Activated T-helper 17 cell treated with anti-CD3 and anti-CD28 coated beads, Interleukin-2, amount 50 U/mL, for 72 hours (primary cell): ENCODE data around the gene RALGAPA2. TPM values are rescaled to one million over a fixed set of nuclear protein-coding genes. Genes with fewer than 3 reads are reported as not detected.

Experiments used
- ATAC-seq: fragments of 150-1000 bp; cut with Tn5 transposase; replicated peaks from 2 replicates; pipeline ENCODE4 v1.10.0; 2021; ENCODE audit warnings: mild to moderate bottlenecking, moderate library complexity
- H3K27ac Mint-ChIP-seq: one replicate; pipeline ENCODE4 v1.8.0; 2022; ENCODE audit warnings: mixed read lengths
- H3K27me3 Mint-ChIP-seq: one replicate; pipeline ENCODE4 v1.8.0; 2022; ENCODE audit warnings: mixed read lengths
- H3K36me3 Mint-ChIP-seq: one replicate; pipeline ENCODE4 v1.8.0; 2022; ENCODE audit warnings: low read depth, mild to moderate bottlenecking, mixed read lengths
- H3K4me1 Mint-ChIP-seq: one replicate; pipeline ENCODE4 v1.8.0; 2022; ENCODE audit warnings: mixed read lengths
- H3K4me3 Mint-ChIP-seq: one replicate; pipeline ENCODE4 v1.8.0; 2022; ENCODE audit warnings: mild to moderate bottlenecking, mixed read lengths
- H3K9me3 Mint-ChIP-seq: one replicate; pipeline ENCODE4 v1.8.0; 2022; ENCODE audit warnings: mixed read lengths
- total RNA-seq, 2 donors: library from RNA; stranded (reverse); gene quantifications; one replicate each; pipeline ENCODE4 v1.2.3, GENCODE V29; 2022

The RALGAPA2 gene
- total RNA-seq, 2 donors from 2014 or later = 19.2 to 23.2 TPM

DNA sequence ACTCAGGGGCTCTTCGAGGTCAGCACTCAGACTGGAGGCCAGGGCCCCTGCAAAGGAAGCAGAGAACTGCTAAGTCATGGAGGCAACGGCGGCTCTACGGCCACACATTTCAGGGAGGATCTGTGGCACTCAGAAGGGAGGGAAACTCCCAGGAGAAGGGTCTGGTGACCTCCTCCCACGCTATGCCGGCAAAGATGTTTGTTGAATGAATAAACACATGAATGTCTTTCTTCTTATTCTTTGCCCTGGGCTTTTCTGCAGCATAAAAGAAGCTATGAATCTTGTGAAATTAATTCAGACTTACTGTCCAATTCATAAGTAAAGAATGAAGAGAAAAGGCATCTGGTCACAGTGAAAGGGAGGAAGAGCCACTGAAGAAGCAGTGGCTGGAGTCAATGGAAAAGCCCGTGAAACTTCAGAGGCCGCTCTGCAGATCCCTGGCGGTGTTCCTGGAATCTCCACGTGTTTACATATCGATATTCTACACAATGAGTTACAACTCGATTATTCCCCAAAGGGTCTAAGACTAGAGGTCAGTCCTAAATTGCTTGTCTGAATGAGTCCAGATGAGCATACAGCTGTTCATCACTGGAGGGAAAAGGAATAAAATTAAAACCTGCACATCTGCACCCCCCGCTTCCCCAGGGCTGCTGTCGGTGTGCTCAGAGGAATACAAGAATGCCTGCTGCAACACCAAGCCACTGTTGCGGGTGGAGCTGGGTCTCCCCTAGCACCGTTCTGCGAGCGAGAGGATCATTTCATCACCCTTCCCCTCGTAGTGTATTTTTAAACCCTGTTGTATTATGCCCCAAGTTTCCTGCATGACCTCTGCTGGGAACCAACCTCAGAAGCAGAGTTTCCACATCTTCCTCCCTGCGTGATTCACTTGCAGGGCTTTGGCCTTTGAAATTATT, 319.0 kb downstream of the RALGAPA2 start:
- no peaks in the 10 kb centered on the region for H3K4me1 Mint-ChIP-seq
- H3K4me3 Mint-ChIP-seq = no peak overlapping the region
- ATAC-seq = no peak
- H3K27me3 Mint-ChIP-seq = no peaks in the 10 kb centered on the region
- peaks cover 33% of the 10 kb centered on the region for H3K36me3 Mint-ChIP-seq
- no peaks in the 10 kb centered on the region for H3K9me3 Mint-ChIP-seq
- no peak overlapping the region for H3K27ac Mint-ChIP-seq

DNA sequence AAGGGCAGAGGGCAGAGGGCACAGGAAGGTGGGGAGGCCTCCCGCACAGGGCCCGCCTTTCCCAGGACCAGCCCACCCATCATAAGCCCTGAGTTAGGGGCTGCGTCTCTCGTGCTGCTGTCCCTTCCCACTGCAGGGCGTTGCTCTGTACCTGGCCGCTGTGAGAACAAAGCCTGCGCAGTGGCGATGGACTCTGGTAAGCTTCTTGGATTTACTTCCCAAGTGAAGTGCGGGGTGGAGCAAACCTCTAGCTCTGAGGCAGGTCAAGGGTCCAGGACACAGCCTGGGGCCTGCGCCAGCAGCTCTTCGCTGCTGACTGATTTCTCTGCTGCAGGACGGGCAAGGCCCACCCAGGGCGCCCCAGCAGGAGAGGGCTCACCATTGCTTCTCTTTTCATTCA, 320.7 kb downstream of the RALGAPA2 start:
- Mint-ChIP-seq H3K27me3 (no peaks in the 10 kb centered on the region), H3K4me1 (no peaks in the 10 kb centered on the region), H3K27ac (no peak overlapping the region), H3K9me3 (no peaks in the 10 kb centered on the region), H3K36me3 (peaks cover 33% of the 10 kb centered on the region), H3K4me3 (no peak overlapping the region)
- no peak for ATAC-seq

GRCh38 chr20:20391115-20391514, 321.3 kb downstream of the RALGAPA2 start:
- Mint-ChIP-seq H3K36me3 (peaks cover 33% of the 10 kb centered on the region), H3K4me3 (no peak overlapping the region), H3K4me1 (no peaks in the 10 kb centered on the region), H3K27ac (no peak overlapping the region), H3K9me3 (no peaks in the 10 kb centered on the region), H3K27me3 (no peaks in the 10 kb centered on the region)
- ATAC-seq = no peak

GRCh38 chr20:20390393-20390792, 322.1 kb downstream of the RALGAPA2 start:
- no peak for ATAC-seq
- Mint-ChIP-seq H3K4me1 (no peaks in the 10 kb centered on the region), H3K27ac (no peak overlapping the region), H3K27me3 (no peaks in the 10 kb centered on the region), H3K36me3 (peaks cover 33% of the 10 kb centered on the region), H3K9me3 (no peaks in the 10 kb centered on the region), H3K4me3 (no peak overlapping the region)

DNA sequence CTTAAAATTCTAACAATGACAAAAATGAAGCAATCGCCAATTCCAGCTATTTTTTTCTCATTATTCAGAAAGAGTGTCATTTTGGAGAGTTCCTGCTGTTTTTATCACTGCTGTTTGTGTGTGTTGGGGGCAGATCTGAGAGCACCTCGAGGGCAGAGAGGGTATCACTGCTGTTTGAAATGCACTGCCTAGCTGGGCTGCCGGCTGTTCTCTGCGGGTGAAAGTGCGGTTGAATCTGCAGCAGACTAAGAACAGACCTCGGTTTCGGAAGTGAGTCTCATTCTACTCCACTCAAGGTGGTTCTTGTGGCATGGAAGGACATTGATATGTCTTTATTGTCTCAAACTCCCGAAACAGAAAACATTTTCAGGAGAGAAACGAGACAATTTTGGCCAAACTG, 326.3 kb downstream of the RALGAPA2 start:
- Mint-ChIP-seq H3K4me3 (no peak overlapping the region), H3K9me3 (no peaks in the 10 kb centered on the region), H3K27ac (no peak overlapping the region), H3K36me3 (no peaks in the 10 kb centered on the region), H3K27me3 (peaks cover 5% of the 10 kb centered on the region), H3K4me1 (no peaks in the 10 kb centered on the region)
- no peak for ATAC-seq

GRCh38 chr20:20375862-20376261, 336.6 kb downstream of the RALGAPA2 start:
- Mint-ChIP-seq H3K27ac (no peak overlapping the region), H3K4me1 (no peaks in the 10 kb centered on the region), H3K9me3 (no peaks in the 10 kb centered on the region), H3K27me3 (peaks cover 42% of the 10 kb centered on the region), H3K4me3 (no peak overlapping the region), H3K36me3 (no peaks in the 10 kb centered on the region)
- no peak for ATAC-seq

DNA sequence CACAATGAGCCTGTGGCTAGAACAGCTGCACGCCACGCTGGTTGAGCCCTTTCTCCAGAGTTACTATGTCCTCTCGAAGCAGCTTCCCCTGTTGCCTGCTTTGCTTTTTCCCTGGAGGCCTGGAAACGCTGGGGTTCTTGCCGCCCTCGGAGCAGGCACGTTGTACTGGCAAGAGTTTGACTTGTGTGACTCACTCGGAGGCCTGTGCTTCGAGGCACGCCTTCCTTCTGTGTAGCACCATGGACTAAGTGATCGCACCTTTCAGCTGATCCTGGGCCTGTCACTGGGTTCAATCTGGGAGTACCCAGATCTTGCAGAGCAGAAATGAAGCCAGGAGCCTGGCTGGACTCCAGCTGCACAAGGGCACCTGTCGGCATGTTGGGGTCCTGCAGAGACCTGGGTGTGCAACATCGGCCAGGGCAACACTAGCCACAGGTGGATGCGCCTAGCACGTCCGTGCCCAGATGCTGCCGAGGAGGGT, 339.3 kb downstream of the RALGAPA2 start:
- no peak for ATAC-seq

DNA sequence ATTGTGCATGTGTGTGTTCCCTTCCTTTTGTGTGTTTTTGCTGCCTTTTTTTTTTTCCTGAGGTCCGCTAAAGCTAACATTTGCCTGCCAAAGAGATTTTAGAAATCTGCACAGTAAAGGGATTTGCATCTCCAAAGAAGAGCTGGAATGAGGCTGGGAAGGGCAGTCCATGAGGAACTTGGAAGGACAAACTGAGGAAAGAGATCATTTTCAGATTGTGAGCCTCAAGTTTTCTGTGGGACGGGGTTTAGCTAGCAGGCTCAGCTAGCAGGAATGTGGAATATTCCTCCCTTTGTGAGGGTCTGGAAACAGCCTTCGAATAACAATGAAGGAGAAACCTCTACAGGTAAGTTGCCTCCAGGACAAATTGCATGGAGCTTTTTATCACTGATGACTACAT, 340.8 kb downstream of the RALGAPA2 start:
- H3K4me3 Mint-ChIP-seq = peak overlapping the region; percentile 68
- no peak for ATAC-seq
- peaks cover 6% of the 10 kb centered on the region for H3K36me3 Mint-ChIP-seq
- no peaks in the 10 kb centered on the region for H3K9me3 Mint-ChIP-seq
- H3K27me3 Mint-ChIP-seq = peaks cover 43% of the 10 kb centered on the region
- H3K27ac Mint-ChIP-seq = no peak overlapping the region
- H3K4me1 Mint-ChIP-seq = peaks cover 4% of the 10 kb centered on the region

More for the DNA sequence above, 339.3 kb downstream of the RALGAPA2 start:
- Mint-ChIP-seq H3K36me3 (peaks cover 6% of the 10 kb centered on the region), H3K27me3 (peaks cover 41% of the 10 kb centered on the region), H3K9me3 (no peaks in the 10 kb centered on the region), H3K27ac (no peak overlapping the region), H3K4me1 (peaks cover 4% of the 10 kb centered on the region), H3K4me3 (no peak overlapping the region)

DNA sequence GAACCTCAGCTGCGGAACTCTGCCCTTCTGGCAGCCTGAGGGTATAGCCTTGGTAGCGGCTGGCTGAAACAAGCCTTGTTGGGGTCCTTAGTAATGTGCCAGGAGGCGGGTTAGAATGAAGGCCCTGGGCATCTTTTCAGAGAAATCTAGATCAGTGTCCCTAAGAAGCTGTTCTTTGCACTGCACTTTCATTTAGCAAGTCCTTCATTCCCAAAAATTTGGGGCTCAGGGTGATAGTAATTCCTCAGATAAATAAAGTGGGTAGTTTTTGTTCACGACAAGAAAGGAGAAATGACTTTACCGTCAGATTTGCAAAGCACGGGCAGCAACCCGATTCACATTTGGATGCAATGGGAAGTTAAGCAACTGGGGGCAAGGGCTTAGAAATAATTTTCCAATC, 341.4 kb downstream of the RALGAPA2 start:
- Mint-ChIP-seq H3K27ac (no peak overlapping the region), H3K4me3 (peak overlapping the region; percentile 68), H3K9me3 (no peaks in the 10 kb centered on the region), H3K27me3 (peaks cover 46% of the 10 kb centered on the region), H3K36me3 (peaks cover 6% of the 10 kb centered on the region), H3K4me1 (peaks cover 4% of the 10 kb centered on the region)
- no peak for ATAC-seq

DNA sequence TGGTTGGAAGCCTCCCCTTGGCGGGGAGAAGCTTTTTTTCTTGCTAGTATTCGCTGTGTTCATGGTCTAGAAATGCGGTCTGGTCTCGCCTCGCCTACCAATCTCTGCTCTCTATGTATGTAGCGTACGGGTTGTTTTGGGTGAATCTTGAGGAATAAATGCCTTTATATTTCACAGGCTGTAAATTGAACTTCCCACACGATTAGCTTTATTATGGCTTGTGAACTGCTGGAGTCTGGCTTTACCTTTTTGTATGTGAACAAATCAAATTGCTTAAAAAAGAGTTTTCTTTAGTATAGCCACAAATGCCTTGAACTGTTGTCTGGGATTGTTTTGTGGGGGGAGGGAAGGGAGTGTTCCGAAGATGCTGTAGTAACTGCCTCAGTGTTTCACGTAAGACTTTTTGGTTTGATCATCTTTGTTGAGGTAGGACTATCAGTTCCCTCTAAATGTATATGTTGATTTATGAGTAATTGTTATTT, 342.3 kb downstream of the RALGAPA2 start:
- Mint-ChIP-seq H3K36me3 (peaks cover 13% of the 10 kb centered on the region), H3K4me3 (peak overlapping the region; percentile 68), H3K9me3 (no peaks in the 10 kb centered on the region), H3K27ac (no peak overlapping the region), H3K4me1 (peaks cover 4% of the 10 kb centered on the region), H3K27me3 (peaks cover 47% of the 10 kb centered on the region)
- no peak for ATAC-seq

GRCh38 chr20:20369250-20370093, 343.0 kb downstream of the RALGAPA2 start:
- no peaks in the 10 kb centered on the region for H3K9me3 Mint-ChIP-seq
- peak; percentile 40 for ATAC-seq
- peaks cover 13% of the 10 kb centered on the region for H3K36me3 Mint-ChIP-seq
- peaks cover 4% of the 10 kb centered on the region for H3K4me1 Mint-ChIP-seq
- peaks cover 47% of the 10 kb centered on the region for H3K27me3 Mint-ChIP-seq
- H3K4me3 Mint-ChIP-seq = peak overlapping the region; percentile 68
- H3K27ac Mint-ChIP-seq = no peak overlapping the region

DNA sequence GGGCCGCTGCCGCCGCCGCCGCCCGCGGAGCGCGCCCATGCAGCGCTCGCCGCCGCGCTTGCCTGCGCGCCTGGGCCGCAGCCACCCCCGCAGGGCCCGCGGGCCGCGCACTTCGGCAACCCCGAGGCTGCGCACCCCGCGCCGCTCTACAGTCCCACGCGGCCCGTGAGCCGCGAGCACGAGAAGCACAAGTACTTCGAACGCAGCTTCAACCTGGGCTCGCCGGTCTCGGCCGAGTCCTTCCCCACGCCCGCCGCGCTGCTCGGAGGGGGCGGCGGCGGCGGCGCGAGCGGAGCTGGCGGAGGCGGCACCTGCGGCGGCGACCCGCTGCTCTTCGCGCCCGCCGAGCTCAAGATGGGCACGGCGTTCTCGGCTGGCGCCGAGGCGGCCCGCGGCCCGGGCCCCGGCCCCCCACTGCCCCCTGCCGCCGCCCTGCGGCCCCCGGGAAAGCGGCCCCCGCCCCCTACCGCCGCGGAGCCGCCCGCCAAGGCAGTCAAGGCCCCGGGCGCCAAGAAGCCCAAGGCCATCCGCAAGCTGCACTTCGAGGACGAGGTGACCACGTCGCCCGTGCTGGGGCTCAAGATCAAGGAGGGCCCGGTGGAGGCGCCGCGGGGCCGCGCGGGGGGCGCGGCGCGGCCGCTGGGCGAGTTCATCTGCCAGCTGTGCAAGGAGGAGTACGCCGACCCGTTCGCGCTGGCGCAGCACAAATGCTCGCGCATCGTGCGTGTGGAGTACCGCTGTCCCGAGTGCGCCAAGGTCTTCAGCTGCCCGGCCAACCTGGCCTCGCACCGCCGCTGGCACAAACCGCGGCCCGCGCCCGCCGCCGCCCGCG, 343.8 kb downstream of the RALGAPA2 start:
- H3K27me3 Mint-ChIP-seq = peaks cover 48% of the 10 kb centered on the region
- H3K36me3 Mint-ChIP-seq = peaks cover 13% of the 10 kb centered on the region
- peak; percentile 30 for ATAC-seq
- no peak overlapping the region for H3K4me3 Mint-ChIP-seq
- no peaks in the 10 kb centered on the region for H3K9me3 Mint-ChIP-seq
- H3K4me1 Mint-ChIP-seq = peaks cover 4% of the 10 kb centered on the region
- no peak overlapping the region for H3K27ac Mint-ChIP-seq

- Mint-ChIP-seq H3K9me3 (no peaks in the 10 kb centered on the region), H3K36me3 (peaks cover 13% of the 10 kb centered on the region), H3K4me1 (peaks cover 4% of the 10 kb centered on the region), H3K27ac (no peak within 1 kb of the TSS), H3K4me3 (peak within 1 kb of the TSS; percentile 71), H3K27me3 (peaks cover 56% of the 10 kb centered on the region)
- ATAC-seq = peak; percentile 15
Observed at GRCh38 chr20:20367575-20368417, 344.6 kb downstream of the RALGAPA2 start, which contains the start of gene INSM1. Gene INSM1 (plus strand): TSS chr20:20368104. CDS start chr20:20368268, 164 bp downstream.
